GM21723 (cell line): Measurements from ENCODE around the gene RPGRIP1L.

ENCODE experiments used
- ATAC-seq: cut with Tn5 transposase; IDR thresholded peaks from one replicate; pipeline ENCODE4 v1.9.1; 2021; ENCODE audit warnings: mild to moderate bottlenecking, moderate library complexity; ENCODE audit not compliant: unreplicated experiment

RPGRIP1L gene

DNA sequence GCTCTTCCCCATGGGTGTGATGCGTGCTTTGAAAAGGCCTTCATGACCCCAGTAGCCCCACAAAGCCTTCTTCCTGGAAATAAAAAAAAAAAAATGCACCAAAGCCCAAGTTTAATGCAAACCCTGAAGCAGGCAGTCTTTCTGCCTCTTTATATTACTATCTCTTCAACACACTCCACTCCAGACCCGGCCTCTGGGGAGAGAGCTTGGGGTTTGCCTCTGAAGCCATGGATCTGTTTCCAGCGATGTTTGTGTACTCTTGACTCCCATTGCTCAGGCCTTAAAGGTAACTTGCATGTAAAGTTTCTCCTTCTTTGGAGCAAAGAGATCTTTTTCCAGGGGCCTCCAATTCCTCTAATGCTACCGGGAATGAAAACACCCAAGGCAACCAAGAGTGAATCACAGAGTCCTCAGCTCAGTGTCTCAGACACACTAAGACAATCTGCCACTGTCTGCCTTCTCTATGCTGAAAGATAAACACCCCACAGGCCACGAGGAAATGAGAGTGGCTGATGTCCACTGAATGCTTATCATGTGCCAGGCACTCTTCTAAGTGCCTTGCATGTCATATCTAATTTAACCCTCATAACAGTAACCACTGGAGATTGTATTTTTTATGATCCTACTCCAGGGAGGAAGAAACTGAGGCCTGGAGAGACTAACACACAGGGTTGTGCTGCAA, 144.2 kb downstream of the RPGRIP1L start:
- ATAC-seq: no peak

- no peak for ATAC-seq
These were observed 144.9 kb downstream of the RPGRIP1L start for GRCh38 chr16:53558710-53559109.

GRCh38 chr16:53556521-53556920, 147.1 kb downstream of the RPGRIP1L start:
- ATAC-seq: no peak

DNA sequence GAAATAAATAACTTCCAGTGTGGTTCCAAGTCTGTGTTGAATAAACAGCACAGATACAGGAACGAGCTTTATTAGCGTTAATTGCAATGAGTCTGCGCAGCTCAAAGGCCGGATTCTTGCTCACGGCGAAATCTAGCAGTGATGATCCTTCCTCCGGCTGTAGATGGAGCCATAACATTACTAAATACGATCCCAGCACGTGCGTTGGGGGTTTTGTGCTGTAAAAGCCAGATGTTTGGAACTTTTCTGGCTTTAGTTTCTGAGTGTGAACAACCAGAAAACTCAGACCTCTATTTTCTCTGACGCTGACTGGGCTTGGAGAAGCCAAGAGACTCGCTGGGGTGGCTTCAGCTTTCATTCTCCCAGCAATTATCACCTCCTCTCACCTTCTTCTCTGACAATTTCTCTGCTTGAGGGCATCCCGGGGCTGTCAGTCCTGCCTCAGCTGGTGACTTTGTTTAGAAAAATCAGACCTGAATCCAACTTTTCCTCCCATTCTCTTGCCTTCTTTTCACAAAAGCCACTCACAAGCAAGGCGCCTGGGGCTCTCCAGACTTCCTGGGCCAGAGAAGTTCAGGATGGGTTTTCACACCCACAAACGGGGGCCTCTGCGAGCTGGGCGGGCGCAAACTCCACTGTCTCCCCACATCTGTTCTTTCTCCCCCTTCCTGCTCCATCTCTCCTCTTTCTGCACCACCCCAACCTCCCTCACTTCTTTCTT, 153.5 kb downstream of the RPGRIP1L start:
- ATAC-seq: peak; percentile 81
